Renal cortical epithelial cell (primary cell): ENCODE results near the gene SBF2. TPM values are rescaled to one million over a fixed set of nuclear protein-coding genes. Genes with fewer than 3 reads are reported as not detected.
"Not testable (repeated sequence)": the region's sequence is repeated elsewhere in the genome, so short reads cannot be mapped to it uniquely, and the experiment has no call there.

Source experiments
- DNase-seq: peaks from one replicate; pipeline ENCODE4 v3.0.0-alpha.2; 2011; ENCODE audit warnings: low read depth
- total RNA-seq: library from RNA; depleted of rRNA; stranded (reverse); fragments of >200 nt; gene quantifications from 2 replicates; pipeline ENCODE4 v1.2.3, GENCODE V29; 2014

SBF2 gene
- total RNA-seq, 1 donor from 2014 or later = 51.4 TPM

- no peak for DNase-seq
Measured at GRCh38 chr11:10066441-10066840, 227.6 kb downstream of the SBF2 start.

GRCh38 chr11:10064828-10065227 is 229.2 kb downstream of the SBF2 start:
- DNase-seq = no peak

GRCh38 chr11:10058356-10058755 is 235.7 kb downstream of the SBF2 start:
- no peak for DNase-seq

DNA sequence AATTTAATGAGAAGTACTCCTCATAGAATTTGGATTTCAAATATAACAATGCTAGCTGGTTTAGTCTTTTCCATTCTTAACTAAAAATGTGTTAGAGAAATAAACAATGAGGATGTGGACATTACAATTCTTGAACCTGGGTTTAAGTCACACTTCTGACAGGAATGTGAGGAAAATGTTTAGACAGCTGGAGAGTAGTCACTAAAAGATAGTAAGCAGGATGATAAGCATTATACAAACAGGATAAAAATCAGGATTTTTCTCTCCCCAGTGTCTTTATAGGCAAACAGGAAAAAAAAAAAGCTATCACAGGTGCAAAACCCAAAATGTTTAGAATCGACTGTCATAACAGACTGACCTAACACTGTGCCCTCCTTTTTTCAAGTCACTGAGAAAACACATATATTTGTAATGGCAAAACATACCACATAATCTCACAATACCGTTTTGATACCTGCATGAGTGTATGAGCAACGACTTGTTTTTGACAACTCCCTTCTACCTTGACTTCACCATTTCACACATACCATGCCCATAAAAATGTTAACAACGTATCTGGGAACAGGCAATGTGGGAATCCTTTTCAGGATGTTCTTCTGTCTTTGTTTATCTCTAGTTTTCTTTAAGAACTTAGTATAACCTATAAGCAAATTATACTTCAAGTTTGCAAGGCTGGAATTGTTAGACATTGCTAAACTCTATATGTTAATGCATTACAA is 242.0 kb downstream of the SBF2 start:
- DNase-seq = no peak

GRCh38 chr11:10050561-10050960 is 243.5 kb downstream of the SBF2 start:
- DNase-seq = peak; percentile 6

DNA sequence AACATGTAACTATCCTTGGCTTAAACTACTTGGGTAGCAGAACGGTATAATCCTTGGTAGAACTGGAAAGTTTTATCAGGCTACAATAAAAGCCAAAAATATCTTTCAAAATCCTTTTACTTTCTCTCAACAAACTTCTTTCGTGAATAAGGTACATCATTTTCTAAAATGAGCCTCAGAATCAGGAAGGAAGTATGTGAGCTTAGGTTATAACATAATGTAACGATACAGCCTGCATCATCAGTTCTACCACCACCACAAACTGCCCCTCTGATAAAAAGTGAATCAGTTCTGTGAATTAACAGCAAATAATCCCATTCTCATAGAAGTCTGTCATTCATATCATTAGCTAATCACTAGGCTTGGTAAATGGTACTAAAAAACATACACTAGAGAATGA is 244.3 kb downstream of the SBF2 start:
- no peak for DNase-seq

DNA sequence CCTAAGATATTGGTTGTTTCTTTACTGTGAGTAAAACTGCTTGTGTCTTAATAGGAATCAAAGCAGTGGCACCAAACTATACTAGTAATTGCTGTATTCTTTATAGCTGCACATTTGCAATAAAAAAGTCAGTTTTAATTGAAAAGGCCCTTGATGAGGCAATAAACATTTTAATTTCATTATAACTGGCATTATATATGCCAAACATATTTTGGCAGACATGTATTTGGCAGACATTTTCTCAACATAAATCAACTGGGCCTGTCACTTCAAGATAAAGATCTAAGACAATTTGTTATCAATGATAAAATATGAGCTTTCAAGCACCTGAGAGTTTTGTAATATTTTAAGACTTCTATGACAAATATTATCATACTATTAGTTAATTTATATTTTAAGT is 245.7 kb downstream of the SBF2 start:
- no peak for DNase-seq

- peak; percentile 4 for DNase-seq
Measured at GRCh38 chr11:10044618-10045017, 249.4 kb downstream of the SBF2 start.

DNA sequence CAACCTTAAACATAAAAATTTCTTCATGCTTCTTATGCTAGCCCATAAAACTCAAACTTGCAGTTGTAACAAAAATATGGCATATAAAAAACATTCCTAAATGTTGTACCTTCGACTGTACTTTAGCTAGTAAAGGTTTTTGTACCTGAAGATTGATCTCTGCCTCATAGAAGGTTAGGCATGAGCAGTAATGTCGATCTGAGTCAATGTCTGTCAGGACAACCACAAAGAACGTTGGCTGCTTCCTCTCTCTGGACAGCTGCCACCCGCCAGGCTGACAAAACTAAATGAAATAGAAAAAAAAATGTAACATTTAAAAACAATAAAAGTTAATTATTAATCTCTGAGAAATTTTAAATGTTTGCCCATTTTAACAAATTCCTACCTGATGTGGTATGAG is 251.3 kb downstream of the SBF2 start:
- no peak for DNase-seq

GRCh38 chr11:10041748-10042446 is 252.1 kb downstream of the SBF2 start:
- no peak for DNase-seq

DNA sequence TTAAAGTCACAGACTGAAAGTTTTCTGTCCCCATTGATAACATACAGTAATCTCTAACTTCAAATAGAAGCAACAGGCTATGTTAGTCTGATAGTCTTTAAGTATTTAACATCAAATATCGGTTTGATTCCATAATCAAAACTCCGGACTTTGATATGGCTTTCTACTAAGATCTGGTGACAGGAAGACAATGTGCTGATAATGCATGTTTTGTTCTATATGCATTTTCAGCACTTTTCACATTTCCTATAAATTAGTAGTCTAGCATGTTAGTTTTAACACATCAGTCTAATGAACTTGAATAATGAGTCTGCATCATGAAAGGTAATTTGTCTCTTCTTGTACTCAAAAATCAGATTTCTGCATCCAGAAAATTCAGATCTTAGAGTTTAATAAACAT is 252.7 kb downstream of the SBF2 start:
- no peak for DNase-seq

GRCh38 chr11:10038521-10039302 is 255.3 kb downstream of the SBF2 start:
- DNase-seq = no peak

- DNase-seq = not testable (repeated sequence)
Measured at GRCh38 chr11:10035932-10036331, 258.1 kb downstream of the SBF2 start.

GRCh38 chr11:10032935-10033334 is 261.1 kb downstream of the SBF2 start:
- DNase-seq = no peak

GRCh38 chr11:10030122-10030490 is 263.9 kb downstream of the SBF2 start:
- no peak for DNase-seq

- no peak for DNase-seq
Measured at GRCh38 chr11:10029386-10030121, 264.5 kb downstream of the SBF2 start.

DNA sequence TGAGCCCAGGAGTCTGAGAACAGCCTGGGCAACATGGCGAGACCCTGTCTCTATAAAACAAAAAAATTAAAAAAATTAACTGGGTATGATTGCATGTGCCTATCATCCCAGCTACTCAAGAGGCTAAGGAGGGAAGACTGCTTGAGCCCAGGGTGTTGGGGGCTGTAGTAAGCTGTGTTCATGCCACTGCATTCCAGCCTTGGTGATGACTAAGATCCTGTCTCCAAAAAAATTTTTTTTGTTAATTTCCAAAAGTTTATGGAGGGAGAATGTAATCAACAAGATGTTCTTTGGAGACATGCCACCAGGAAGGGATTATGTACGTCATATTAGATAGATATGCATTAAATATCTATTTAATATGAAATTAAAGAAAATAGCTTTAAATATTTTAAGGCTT is 267.5 kb downstream of the SBF2 start:
- DNase-seq = no peak

GRCh38 chr11:10023212-10023611 is 270.8 kb downstream of the SBF2 start:
- no peak for DNase-seq

DNA sequence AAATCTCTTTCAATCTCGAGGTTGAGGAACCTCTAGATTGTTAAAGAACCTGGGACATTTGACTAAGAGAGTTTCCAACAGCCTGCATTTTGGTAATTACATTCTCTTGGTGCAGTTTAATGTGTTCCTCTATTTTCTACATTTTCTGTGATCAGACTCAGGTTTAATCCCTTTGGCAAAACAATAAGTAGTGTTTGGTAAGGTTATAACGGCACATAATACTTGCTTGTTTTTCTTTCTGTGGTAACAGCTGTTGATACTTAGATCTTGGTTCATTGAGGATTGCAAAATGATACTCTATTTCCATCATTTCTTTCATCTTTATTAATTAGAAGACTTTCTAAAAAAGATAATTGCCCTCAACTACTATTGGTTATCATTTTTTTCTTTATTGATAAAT is 271.3 kb downstream of the SBF2 start:
- no peak for DNase-seq

- DNase-seq = no peak
Measured at GRCh38 chr11:10021563-10021962, 272.5 kb downstream of the SBF2 start.

- DNase-seq = peak; percentile 43
Measured at GRCh38 chr11:10019906-10020682, 273.9 kb downstream of the SBF2 start.
